NK-92 (cell line): ENCODE data around the gene CPNE7.

Experiments used
- DNase-seq: peaks from one replicate; lab custom pipeline; 2025; ENCODE audit not compliant: unreplicated experiment; lab: John Stamatoyannopoulos, UW

The CPNE7 gene

DNA sequence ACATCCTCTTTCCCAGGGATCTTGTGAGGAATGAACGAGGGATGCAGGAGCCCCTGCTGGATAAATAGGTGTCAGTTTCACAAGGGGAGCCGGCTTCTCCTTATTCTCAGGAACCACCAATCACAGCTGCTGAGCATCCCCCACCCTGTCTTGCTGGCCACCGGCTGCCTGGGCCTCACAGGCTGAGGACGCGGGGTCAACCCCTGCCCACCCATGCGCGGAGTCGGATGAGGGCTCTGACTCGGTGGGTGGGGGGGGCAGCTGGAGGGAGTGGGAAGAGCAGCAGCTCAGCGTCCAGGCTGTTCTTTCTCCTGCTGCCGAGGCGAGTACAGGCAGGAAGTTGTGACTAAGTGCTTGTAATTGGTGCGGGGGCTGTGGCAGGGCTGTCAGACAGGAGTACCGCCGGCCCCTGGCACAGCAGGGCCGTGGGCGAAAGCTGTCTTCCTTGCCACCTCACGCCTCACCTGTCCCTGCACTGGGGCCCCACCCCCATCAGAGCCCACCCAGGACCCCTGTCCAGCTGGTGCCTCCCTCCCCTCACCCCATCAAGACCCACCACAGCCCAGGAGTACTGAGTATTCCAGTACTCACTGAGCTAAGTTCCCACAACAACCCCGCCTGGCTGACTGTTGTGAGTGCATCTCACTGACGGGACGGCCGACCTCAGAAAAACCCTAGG, 26.9 kb downstream of the CPNE7 start:
- DNase-seq = no peak

DNA sequence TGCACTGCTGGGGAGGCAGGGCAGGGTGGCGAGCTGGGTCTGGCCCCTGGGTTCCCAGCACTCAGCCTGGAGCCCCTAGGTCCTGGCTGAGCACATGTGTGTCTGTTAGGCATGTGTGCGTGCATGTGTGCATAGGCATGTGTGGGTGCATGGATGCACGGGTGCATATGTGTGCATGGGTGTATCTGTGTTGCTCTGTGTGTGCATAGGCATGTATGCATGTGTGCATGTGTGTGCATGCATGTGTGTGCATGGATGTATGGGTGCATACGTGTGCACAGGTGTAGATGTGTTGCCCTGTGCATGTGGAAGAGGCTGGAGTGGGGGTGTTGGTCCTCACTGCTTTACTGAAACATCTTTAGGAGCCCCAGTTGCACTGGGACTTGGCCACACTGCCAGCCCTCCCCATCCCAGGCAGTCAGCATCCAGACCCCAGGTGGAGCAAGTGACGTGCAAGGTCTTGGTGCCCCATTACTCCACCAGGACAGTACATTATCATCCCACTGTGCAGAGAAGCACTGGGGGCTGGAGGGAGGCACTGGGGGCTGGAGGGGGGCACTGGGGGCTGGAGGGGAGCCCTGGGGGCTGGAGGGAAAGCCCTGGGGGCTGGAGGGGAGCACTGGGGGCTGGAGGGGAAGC, 27.5 kb downstream of the CPNE7 start:
- DNase-seq = no peak

DNA sequence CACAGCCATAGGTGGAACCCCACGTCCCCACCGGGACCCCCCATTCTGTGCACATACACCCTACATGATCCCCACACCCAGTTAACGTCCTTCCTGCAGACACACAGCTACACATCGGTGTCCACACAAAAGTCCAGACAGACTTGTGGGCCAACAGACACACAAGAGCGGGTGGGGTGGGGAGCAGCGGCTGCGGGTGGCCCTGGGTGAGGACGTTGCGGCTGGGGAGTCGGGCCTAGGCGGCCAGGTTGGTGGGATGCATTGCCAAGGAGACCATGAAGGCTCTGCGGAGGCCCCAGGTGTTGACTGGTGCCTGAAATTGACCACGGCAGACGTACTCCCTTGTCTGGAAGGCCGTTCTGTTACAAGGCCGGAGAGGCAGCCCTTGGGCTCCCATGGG, 29.2 kb downstream of the CPNE7 start:
- DNase-seq = no peak

DNA sequence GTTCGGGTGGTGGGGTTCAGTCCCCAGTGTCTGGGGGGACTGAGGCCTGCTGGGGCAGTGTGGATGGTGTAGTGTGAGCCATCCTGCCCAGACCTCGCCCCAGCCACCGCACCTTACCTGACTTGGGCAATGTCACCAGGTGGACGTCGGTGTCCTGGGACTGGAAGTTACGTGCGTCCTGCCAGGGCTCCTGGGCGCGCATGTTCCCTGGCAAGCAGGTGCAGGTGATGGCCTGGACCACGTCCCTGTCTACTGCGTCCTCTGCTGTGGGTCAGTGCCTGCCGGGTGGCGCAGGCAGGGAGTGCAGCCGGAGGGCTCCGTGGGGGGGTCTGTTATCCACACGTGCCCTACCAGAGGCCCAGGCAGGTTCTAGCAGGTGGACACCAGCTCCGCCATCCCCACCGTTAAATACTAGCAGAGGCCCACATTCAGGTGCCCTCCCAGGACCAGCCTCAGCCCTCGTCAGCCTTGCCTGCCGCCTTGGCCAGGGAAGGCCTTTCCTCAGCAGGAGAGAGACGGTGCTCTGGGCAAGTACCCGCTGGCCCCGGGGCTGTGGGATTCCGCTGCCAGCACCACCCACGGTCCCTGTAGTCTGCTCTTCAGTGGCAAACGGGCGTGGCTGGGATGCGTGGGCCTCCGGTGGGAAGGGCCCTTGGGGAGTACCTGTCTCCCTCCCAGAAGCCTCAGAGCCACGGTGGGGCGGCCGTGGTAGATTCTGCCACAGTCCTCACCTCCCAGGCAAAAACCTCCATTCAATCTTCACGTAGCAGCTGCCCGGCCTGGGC, 29.8 kb downstream of the CPNE7 start:
- no peak for DNase-seq

GRCh38 chr16:89606006-89606405, 30.4 kb downstream of the CPNE7 start:
- no peak for DNase-seq

DNA sequence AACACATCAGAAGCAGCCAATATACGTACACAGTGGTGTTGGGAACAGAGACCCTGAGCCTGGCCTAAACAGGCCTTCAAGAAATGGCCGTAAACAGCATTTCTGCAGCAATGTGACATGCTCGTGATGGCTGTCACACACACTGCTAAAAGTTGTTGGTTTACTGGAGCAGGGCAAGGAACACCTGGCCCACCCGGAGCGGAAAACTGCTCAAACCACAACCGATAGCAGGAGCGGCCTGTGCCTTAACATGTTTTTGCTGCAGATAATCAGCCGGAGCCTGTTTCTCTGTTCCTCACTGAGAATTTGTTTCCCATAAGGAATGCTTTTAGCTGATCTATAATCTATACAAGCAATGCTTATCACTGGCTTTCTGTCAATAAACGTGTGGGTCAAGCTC, 31.9 kb downstream of the CPNE7 start:
- DNase-seq = no peak

- DNase-seq = no peak
Measured at GRCh38 chr16:89607937-89608740, 32.6 kb downstream of the CPNE7 start.

DNA sequence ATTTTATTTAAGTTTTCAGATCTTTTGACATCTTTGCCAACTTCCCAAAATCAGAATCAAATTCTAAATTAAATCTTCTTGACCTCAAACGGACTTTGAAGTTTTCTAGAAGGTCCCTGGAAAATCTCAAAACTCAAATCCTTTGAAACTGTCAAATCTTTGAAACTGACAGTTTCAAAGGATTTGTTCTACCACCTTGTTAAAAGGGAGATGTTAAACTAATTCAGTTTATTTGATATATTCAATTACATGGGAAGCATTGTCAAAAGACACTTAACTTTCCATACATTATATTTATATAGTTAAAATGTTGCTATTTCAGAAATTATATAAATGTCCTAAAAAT, 34.5 kb downstream of the CPNE7 start:
- DNase-seq = no peak

GRCh38 chr16:89612415-89613166, 37.0 kb downstream of the CPNE7 start:
- no peak for DNase-seq

GRCh38 chr16:89613231-89613953, 37.8 kb downstream of the CPNE7 start, which contains the start of gene DPEP1:
Gene DPEP1, plus strand, starts transcription at chr16:89613642. Its CDS starts 16,769 bp downstream, at chr16:89630411.
- no peak for DNase-seq

DNA sequence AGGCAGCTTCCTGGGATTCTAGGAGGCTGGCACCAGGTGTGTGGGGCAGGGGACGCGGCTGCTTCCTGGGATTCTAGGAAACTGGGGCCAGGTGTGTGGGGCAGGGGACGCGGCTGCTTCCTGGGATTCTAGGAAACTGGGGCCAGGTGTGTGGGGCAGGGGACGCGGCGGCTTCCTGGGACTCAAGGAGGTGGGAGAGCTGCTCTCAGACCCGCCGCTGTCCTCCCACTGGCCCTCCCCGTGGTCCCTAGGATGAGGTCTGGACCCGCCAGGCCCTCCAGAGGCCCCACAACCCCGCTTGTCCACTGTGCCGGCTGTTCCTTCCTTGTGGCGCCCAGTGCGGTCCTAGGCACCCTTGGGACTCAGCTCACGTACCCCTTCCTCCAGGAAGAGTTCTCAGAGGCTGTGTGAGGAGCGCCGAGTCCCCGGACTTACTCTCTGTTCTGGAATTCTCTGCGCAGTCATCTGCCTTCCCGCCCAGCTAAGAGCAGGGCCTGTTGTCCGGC, 38.4 kb downstream of the CPNE7 start:
- DNase-seq = no peak

GRCh38 chr16:89615176-89615575, 39.6 kb downstream of the CPNE7 start:
- DNase-seq = no peak

DNA sequence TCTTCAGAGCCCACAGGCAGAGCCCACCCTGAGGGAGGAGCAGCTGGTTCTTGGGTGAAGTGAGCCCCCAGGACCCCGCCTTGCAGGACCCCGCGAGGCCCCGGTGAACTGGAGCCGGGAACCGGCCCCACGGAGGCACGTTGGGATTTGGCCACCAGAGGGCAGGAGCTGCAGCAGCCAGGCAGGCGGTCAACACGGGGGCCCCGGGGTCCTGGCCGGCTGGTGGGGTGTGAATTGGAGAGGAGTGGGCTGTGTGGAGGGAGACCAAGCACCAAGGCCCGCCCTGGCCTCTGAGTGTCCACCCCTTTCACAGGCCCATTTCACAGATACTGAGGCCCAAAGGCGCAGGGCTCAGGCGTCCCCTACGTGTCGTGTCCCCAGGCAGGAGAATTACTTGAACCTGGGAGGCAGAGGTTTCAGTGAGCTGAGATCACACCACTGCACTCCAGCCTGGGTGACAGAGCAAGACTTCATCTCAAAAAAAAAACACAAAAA, 40.1 kb downstream of the CPNE7 start:
- DNase-seq = no peak

DNA sequence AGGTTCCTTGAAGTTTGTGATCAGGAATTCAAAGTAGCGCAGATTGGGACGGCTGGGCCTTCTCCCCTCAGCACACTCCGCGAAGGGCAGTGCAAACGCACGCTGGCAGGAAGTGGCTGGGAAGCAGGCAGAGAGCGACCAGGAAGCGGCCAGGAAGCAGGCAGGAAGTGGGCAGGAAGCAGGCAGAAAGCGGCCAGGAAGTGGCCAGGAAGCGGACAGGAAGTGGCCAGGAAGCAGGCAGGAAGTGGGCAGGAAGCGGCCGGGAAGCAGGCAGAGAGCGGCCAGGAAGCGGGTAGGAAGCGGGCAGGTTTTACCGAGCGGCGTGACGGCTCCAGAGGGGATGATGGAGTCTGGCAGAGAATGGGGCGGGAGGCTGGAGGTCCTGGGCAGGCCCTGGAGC, 41.1 kb downstream of the CPNE7 start:
- DNase-seq = no peak

- no peak for DNase-seq
Measured at GRCh38 chr16:89617036-89617435, 41.5 kb downstream of the CPNE7 start.

DNA sequence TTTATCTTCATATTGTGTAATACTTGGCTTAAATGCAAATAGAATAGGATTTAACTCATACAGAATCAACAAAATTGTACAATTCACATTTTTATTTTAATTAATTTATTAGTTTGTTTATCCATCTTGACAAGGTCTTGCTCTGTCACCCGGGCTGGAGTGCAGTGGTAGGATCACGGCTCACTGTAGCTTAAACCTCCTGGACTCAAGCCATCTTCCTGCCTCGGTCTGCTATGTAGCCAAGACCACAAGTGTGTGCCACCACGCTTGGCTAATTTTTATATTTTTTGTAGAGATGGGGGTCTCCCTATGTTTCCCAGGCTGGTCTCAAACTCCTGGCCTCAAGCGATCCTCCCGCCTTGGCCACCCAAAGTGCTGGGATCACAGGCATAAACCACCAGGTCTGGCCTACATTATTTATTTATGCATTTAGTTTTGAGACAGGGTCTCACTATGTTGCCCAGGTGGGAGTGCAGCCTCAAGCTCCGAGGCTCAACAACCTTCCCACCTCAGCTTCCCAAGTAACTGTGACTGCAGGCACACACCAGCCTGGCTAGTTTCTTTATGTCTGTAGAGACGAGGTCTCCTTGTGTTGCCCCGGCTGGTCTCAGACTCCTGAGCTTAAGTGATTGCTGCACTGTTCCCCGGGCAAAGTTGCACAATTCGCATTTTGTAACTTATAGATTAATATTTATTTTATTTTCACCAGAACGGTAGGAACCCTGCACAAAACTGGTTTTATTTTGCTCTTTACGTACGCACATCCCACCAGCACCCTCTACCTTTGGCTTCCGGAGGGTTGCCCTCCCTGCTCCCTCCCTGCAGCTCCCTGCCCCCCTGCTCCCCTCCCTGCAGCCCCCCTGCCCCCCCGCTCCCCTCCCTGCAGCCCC, 42.8 kb downstream of the CPNE7 start:
- no peak for DNase-seq

DNA sequence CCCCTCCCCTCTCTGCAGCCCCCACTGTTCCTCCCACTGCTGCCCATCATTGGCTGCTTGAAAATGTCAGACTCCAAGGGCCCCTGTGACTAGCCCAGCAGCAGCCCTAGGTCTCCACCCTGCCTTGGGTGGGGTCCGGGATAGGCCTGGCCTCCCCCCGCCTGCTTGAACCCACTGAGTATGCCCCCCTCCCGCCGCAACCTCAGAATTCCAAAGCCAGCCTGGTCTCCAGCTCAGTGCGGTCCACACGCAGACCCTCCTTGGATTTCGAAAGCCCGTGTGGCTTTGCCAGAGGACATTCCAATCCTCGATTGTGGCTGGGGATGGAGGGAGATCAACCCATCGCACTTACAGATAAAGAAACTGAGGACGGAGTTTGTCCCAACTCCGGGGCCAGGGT, 44.3 kb downstream of the CPNE7 start:
- no peak for DNase-seq

DNA sequence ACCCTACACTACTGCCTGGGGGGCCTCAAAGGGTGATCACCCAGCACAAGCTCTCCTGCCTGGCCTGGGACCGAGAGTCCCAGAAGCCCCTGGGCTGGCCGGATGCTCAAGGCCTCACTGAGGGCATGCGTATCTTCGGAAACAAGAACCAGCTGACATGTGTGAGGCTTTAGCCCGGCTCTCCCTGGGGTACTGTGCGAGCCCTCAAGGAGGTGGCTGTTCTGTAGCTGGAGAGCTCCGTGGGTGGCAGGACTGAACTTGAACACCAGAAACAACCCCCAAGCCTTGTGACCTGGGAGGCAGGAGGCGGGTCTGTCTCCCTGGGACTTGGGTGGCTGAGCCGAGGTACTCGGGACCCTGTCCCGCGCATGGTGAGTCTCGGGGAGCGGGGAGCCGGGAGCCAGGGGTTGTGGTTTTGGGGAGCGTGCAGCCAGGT, 44.9 kb downstream of the CPNE7 start:
- no peak for DNase-seq
